HG03457 (cell line): Measurements from ENCODE around the gene KRTAP13-2.

Experiments used
- ATAC-seq: cut with Tn5 transposase; IDR thresholded peaks from one replicate; pipeline ENCODE4 v1.9.1; 2021; ENCODE audit warnings: moderate number of reproducible peaks; ENCODE audit not compliant: unreplicated experiment

KRTAP13-2 gene, protein sequence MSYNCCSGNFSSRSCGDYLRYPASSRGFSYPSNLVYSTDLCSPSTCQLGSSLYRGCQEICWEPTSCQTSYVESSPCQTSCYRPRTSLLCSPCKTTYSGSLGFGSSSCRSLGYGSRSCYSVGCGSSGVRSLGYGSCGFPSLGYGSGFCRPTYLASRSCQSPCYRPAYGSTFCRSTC

DNA sequence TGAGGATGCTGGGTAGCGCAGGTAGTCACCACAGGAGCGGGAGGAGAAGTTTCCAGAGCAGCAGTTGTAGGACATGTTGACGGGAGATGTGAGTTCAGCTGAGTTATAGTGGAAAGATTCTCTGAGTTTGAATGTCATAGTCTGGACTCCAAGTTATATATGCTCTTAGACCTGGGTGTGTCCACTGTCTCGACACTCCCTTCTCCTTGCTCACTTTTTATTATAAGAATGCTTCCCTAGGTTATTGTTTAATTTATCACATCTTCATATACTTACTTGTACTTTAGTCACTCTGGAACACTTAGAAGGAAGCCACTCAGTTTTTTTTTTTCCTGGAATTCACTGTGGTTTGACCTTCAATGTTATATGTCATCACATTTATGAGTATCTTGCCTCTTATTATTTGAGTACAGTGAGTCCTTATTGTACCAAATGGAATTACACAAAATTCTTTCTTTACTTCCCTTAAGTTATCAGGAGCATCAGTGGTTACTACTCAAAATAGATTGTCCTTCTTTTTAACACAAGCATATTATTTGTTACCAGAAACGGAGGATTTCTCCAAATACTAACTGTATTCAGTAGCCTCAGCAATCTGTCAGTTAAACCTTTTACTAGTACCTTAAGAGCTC lies at the start of gene KRTAP13-2:
Gene KRTAP13-2, minus strand, starts transcription at position 133 of the 632 bp plus-strand sequence. Its CDS starts 58 bp downstream, at position 75.
- ATAC-seq, result no peak

GRCh38 chr21:30415993-30416392 lies 43.9 kb upstream of the KRTAP13-2 start:
- ATAC-seq, result no peak

GRCh38 chr21:30408782-30409494 lies 36.9 kb upstream of the KRTAP13-2 start:
- no peak for ATAC-seq

- no peak for ATAC-seq
These were observed 23.7 kb upstream of the KRTAP13-2 start, which contains the start of gene KRTAP13-1 for GRCh38 chr21:30395731-30396130. Gene KRTAP13-1 (plus strand): TSS chr21:30396031. CDS start chr21:30396087, 56 bp downstream.

DNA sequence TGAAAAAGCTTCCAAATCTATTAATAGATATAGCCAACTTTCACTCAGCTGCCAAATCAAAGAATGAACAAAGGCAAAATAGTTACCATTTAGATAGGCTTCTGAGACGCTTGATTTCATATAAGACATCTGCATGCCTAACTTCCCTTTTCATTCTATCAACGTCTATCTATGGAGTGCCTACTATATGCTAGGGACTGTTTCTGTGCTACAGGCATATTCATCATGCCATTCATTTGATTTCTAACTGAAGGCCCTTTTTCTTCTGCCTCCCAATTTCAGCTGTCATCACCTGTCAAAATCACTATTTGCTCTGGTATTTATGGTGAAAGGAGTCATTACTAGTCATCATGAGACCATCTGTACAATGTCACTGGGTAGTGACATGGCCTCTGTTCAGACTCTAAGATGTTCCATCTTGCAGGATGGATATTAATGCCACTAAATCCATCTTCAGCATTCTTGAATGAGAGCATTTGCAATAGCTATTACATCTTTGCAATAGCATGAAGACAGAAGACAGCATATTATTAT lies 19.5 kb upstream of the KRTAP13-2 start:
- no peak for ATAC-seq

DNA sequence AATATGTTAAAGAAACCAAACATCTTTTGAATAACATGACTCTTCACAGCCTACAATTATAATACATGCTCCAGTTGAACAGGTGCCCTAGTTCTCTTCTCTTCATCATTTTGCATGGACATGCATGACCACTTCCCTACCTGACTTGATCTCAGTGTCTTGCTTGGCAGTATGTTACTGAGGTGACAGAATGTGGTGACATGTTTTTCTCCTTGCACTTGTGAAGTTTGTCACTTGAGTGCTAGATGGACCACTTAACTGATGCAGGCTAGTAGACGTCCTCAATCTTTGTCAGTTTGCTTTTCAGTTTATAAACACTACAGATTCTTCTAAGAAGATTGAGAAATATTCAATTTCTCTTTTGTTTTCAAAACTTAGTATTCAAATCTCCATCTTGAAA lies 10.1 kb upstream of the KRTAP13-2 start:
- ATAC-seq, result no peak

- no peak for ATAC-seq
These were observed 16.2 kb downstream of the KRTAP13-2 start for GRCh38 chr21:30355906-30356305.

- ATAC-seq, result no peak
These were observed 17.6 kb downstream of the KRTAP13-2 start for GRCh38 chr21:30354308-30355005.

GRCh38 chr21:30351534-30351933 lies 20.5 kb downstream of the KRTAP13-2 start:
- no peak for ATAC-seq

DNA sequence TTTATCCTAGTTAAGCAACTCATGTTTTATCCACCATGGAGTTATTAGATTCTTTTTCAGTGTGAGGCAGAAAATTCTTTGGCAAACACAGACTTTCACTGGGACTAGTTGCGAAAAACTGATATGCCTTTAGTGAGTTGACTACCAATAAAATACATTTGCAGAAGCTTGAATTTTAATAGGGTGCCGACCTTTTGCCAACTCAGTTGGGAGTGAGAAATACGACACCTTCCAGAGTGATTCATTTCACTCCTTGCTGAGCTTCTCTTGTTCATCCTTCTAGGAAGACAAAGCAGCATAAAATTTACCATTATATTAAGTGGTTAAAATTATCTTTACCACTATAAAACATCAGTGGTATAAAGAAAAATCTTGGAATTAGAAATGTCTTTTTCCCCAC lies 22.5 kb downstream of the KRTAP13-2 start:
- no peak for ATAC-seq

DNA sequence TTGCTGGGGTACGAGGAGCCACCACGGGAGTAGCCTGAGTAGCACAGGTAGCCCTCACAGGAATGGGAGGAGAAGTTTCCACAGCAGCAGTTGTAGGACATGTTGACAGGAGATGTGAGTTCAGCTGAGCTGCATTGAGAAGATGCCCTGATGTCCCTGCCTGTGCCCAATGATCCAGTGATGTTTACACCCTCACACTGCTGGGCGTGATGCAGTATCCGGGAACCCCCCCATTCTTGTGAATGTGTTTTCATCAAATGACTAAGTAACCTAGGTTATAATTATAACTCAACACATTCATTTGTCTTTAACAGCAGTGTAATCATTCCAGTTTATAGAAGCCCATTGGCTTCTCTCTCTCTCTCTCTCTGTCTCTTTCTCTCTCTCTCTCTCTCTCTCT lies 23.6 kb downstream of the KRTAP13-2 start, which contains the start of gene KRTAP23-1:
Gene KRTAP23-1, minus strand, starts transcription at position 101 of the 400 bp plus-strand sequence. Its CDS starts 0 bp downstream, at position 101.
- ATAC-seq, result no peak

DNA sequence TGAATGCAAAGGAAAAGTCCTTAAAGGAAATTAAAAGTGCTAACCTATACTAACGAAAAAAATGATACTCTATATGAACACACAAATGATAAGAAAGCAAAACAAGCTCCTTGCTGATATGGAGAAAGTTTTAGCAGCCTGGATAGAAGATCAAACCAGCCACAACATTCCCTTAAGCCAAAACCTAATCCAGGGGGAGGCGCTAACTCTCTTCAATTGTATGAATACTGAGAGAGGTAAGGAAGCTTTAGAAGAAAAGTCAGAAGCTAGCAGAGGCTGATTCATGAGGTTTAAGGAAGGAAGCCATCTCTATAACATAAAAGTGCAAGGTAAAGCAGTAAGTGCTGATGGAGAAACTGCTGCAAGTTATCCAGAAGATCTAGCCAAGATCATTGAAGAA lies 27.1 kb downstream of the KRTAP13-2 start:
- no peak for ATAC-seq

DNA sequence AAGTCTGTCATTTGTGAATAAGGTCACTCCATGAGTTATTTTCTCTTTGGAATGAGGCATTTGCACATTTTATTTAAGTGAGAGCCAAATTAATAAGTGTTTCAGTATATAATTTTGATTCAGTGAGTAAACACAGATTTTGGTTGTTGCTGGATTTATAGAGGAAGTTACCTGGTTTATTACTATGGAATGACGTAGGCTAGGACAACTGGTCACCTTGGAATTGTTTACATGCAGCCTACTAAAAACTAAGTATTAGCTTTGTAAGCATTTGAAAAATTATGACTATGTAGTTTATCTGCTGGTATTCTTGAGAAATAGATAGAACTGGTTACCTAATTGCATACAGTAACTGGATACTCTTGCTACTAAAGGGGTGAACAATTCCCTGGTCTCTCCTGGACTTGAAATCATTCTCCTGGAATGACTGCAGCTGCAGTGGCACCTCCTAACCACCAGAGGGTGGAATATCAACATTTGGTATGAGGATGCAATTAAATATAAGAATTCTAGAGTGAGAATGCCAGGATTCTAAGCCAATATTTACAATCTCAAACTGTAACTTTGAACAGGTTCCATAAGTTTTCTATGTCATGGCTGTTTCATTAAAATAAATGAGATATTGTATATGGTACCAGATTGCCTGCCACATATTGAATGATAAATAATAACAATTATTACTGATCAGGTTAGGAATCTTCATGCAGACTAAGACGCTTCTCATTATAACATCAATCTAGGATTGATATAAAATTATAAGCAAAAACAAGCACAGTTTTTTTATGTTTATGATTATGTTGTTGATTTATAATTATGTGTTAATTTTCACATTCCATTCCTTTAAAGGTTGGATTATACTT lies 31.1 kb downstream of the KRTAP13-2 start:
- no peak for ATAC-seq

- ATAC-seq, result no peak
These were observed 33.4 kb downstream of the KRTAP13-2 start for GRCh38 chr21:30338717-30339116.

DNA sequence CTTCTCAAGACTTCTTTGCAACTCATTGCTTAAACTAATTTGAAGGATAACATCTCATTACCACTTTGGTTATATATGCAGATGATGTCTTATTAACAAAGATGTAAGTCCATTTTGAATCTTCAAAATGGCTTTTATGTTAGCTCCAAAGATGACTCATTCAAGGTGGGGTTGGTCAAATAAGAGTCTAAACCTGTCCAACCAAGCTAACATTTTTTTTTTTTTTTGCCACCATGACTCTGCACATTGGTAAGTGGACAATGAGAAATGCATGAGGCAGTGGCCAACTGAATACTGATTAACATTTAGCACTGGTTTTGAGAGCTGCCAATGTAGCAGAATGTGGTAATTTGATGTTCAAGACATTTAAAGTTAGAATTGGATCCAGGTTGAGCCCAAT lies 34.3 kb downstream of the KRTAP13-2 start:
- ATAC-seq, result no peak

DNA sequence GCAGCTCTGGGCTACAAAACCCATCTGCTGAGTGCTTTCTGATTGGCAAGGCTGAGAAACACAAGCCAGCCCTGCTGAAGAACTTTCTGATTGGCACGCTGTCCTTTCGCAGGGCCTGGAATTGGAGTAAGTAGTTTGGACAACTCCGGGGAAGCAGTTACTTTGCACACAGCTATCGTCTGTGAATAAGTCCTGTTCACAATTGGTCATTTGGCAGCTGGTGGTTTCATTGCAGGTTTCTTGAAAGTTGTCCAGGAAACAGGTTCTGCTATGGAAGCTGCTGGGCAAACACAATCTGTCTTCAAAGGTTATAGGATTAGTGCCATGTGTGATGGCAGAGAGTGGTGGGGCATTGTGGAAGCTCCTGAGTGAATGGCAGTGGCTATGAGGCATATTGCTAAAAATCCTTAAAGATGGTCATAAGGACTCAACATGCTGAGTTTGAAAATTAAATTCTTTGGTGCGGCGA lies 34.8 kb downstream of the KRTAP13-2 start, which contains the start of gene KRTAP27-1:
Gene KRTAP27-1, minus strand, starts transcription at position 419 of the 469 bp plus-strand sequence. Its CDS starts 26 bp downstream, at position 393.
- no peak for ATAC-seq

DNA sequence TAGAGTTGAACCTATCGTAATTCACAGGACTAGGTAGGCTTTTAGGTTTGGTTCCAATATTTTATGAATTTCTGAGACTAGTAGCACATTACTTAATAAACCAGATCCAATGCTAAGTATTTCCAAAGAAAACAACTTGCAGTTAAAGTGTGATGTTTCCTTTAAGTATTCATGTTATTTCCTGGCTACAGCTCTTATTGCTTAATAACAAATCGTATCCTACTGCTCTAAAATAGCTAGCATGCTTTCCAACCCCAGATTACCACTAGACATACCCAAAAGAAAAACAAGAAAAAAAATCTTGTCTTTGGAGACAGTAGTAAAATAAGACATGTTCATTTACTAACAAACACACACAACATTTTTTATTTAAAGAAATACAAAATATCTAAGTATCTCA lies 35.5 kb downstream of the KRTAP13-2 start:
- ATAC-seq, result no peak

DNA sequence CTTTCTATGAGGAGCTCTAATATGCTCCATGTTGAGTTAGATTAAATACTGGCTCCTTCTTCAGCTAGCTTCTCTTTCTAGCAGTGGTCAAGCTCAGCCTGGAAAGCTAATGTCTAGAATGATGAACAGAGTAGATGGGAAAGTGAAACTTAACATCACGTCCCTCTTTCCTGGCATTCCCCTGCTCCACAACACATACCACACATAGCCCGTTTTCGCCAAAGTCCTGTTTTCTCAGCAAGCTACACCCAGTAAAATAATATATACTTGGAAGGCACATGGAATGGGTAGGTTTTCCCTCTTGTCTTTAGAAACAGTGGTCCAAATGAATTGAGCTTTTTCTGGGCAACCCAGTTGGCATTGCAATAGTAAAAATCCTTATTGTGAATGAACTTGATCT lies 38.3 kb downstream of the KRTAP13-2 start:
- no peak for ATAC-seq

DNA sequence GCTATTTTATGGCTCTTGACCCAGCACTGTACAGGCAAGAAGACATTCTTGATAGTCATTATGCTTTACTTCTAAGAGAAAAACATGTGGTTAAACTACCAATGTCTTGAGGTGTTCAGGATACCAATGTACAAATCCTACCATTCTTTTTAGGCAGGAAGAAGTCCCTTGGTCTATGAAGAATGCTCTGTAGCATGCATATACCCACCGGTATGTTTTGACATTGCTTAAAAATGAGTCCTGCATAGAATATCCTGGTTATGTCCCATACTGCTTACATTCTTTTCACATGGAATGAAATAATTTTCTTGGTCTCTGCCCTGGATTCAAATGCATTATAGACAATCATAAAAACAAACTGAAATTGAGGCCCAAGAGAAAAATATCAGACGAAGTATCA lies 39.4 kb downstream of the KRTAP13-2 start:
- no peak for ATAC-seq
